DND-41 (cell line): Measurements from ENCODE around the gene MSH3.

Experiments used
- ATAC-seq: fragments of 200-7000 bp; cut with Tn5 transposase; 3 replicates; pipeline ENCODE4 v1.9.1; 2021; ENCODE audit warnings: low read depth; ENCODE audit not compliant: insufficient read depth
- DNase-seq: peaks from one replicate; pipeline ENCODE4 v3.0.0-alpha.2; 2020
- H2AFZ ChIP-seq: 2 replicates; pipeline ENCODE4 v1.6.0; 2012; ENCODE audit warnings: low read depth, low read length
- H3K27ac ChIP-seq: 2 replicates; pipeline ENCODE4 v1.5.1; 2012; ENCODE audit warnings: low read length, inconsistent platforms
- H3K27me3 ChIP-seq: fragments of 200-600 bp; sonication (generic); 2 replicates; pipeline ENCODE4 v1.6.0; 2012; ENCODE audit warnings: low read length, mild to moderate bottlenecking, inconsistent platforms; ENCODE audit not compliant: insufficient read depth, poor library complexity
- H3K36me3 ChIP-seq: 2 replicates; pipeline ENCODE4 v1.5.1; 2012; ENCODE audit warnings: low read length, inconsistent platforms; ENCODE audit not compliant: insufficient read depth
- H3K4me1 ChIP-seq: 2 replicates; pipeline ENCODE4 v1.5.1; 2012; ENCODE audit warnings: mild to moderate bottlenecking, low read length; ENCODE audit not compliant: insufficient read depth
- H3K4me2 ChIP-seq: 2 replicates; pipeline ENCODE4 v1.6.0; 2012; ENCODE audit warnings: mild to moderate bottlenecking, moderate library complexity, low read length, inconsistent platforms; ENCODE audit not compliant: insufficient read depth
- H3K4me3 ChIP-seq, 2 experiments: fragments of 200-600 bp in 1 of 2; shearing (Covaris generic) in 1 of 2; 2 replicates each; pipeline ENCODE4 v1.5.1; 2012 to 2016; ENCODE audit warnings: inconsistent platforms in 2 of 2, low read length in 2 of 2, mild to moderate bottlenecking in 2 of 2, low read depth in 1 of 2, moderate library complexity in 1 of 2
- H3K79me2 ChIP-seq: 2 replicates; pipeline ENCODE4 v1.6.0; 2012; ENCODE audit warnings: low read length, inconsistent platforms; ENCODE audit not compliant: insufficient read depth
- H3K9ac ChIP-seq: 2 replicates; pipeline ENCODE4 v1.6.0; 2012; ENCODE audit warnings: low read depth, mild to moderate bottlenecking, inconsistent platforms, low read length, moderate library complexity
- H3K9me3 ChIP-seq: 2 replicates; pipeline ENCODE4 v1.5.1; 2012; ENCODE audit warnings: low read length, moderate library complexity, mild to moderate bottlenecking, inconsistent platforms; ENCODE audit not compliant: insufficient read depth, severe bottlenecking
- H4K20me1 ChIP-seq: 2 replicates; pipeline ENCODE4 v1.6.0; 2012; ENCODE audit warnings: low read length; ENCODE audit not compliant: insufficient read depth
- CTCF ChIP-seq: IDR thresholded peaks from 2 replicates; pipeline ENCODE4 v1.5.1; 2012; ENCODE audit warnings: borderline replicate concordance, low read length, moderate library complexity, mild to moderate bottlenecking; ENCODE audit not compliant: poor library complexity, severe bottlenecking; ENCODE audit errors: extremely low read depth
- EZH2 ChIP-seq: IDR thresholded peaks from 3 replicates; pipeline ENCODE4 v1.6.1; 2012; ENCODE audit warnings: borderline replicate concordance, low read depth, mild to moderate bottlenecking, moderate library complexity, low read length, inconsistent platforms; ENCODE audit not compliant: severe bottlenecking

MSH3 gene

DNA sequence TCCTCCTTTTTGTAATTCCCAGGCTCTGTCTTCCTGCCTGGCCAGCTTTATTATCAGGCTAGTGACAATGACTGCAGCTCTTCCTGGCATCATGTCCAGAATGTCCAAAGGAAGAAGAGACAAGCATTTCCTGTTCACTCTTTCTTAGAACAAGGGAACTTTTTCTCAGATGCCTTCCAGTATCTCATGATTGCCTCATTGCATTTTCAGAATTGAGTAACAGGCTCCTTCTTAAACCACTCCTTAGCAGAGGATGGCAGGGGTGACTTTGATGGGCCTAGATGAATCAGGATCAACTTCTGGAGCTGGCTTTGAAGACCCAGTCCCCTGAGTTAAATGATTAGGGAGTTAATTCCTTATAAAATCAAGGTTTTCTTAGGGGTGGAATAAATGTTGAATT is 212.8 kb downstream of the MSH3 start:
- no peak for ATAC-seq
- no peak for TF ChIP-seq CTCF
- no peak for TF ChIP-seq EZH2
- H3K4me2 ChIP-seq, result no peak overlapping the region
- no peaks in the 10 kb centered on the region for H3K9me3 ChIP-seq
- H3K27ac ChIP-seq, result no peak overlapping the region
- H3K27me3 ChIP-seq, result no peaks in the 10 kb centered on the region
- peaks cover 28% of the 10 kb centered on the region; the same call in 1 of the 2 replicates for H3K36me3 ChIP-seq
- H3K4me3 ChIP-seq, result no peak overlapping the region
- H4K20me1 ChIP-seq, result no peaks in the 10 kb centered on the region
- no peak overlapping the region for H2AFZ ChIP-seq
- no peaks in the 10 kb centered on the region for H3K4me1 ChIP-seq
- no peak overlapping the region for H3K9ac ChIP-seq
- H3K79me2 ChIP-seq, result no peaks in the 10 kb centered on the region
- no peak for DNase-seq

- Histone ChIP-seq H3K27me3 (no peaks in the 10 kb centered on the region), H3K4me2 (no peak overlapping the region)
These were observed 216.0 kb downstream of the MSH3 start for GRCh38 chr5:80870442-80870841.

GRCh38 chr5:80871541-80871961 is 217.1 kb downstream of the MSH3 start:
- H3K4me1 ChIP-seq, result no peaks in the 10 kb centered on the region
- TF ChIP-seq CTCF (no peak), EZH2 (no peak)
- no peaks in the 10 kb centered on the region for H4K20me1 ChIP-seq
- ATAC-seq (no peak), DNase-seq (no peak)
- no peak overlapping the region for H2AFZ ChIP-seq
- no peak overlapping the region for H3K4me2 ChIP-seq
- no peak overlapping the region for H3K27ac ChIP-seq
- no peaks in the 10 kb centered on the region for H3K9me3 ChIP-seq
- H3K79me2 ChIP-seq, result no peaks in the 10 kb centered on the region
- H3K4me3 ChIP-seq, result no peak overlapping the region
- peaks cover 44% of the 10 kb centered on the region for H3K36me3 ChIP-seq
- no peaks in the 10 kb centered on the region for H3K27me3 ChIP-seq
- no peak overlapping the region for H3K9ac ChIP-seq

More at GRCh38 chr5:80870442-80870841, 216.0 kb downstream of the MSH3 start:
- no peak for TF ChIP-seq CTCF
- no peak for TF ChIP-seq EZH2
- Histone ChIP-seq H4K20me1 (no peaks in the 10 kb centered on the region), H3K36me3 (peaks cover 48% of the 10 kb centered on the region), H3K4me1 (no peaks in the 10 kb centered on the region), H3K4me3 (no peak overlapping the region), H2AFZ (no peak overlapping the region), H3K27ac (no peak overlapping the region), H3K79me2 (no peaks in the 10 kb centered on the region), H3K9me3 (no peaks in the 10 kb centered on the region), H3K9ac (no peak overlapping the region)
- ATAC-seq, result no peak
- no peak for DNase-seq

GRCh38 chr5:80874162-80874561 is 219.7 kb downstream of the MSH3 start:
- no peak overlapping the region for H3K4me3 ChIP-seq
- no peaks in the 10 kb centered on the region for H3K9me3 ChIP-seq
- no peak overlapping the region for H3K4me2 ChIP-seq
- no peaks in the 10 kb centered on the region for H4K20me1 ChIP-seq
- DNase-seq, result no peak
- H3K36me3 ChIP-seq, result peaks cover 49% of the 10 kb centered on the region
- no peak overlapping the region for H3K9ac ChIP-seq
- ATAC-seq, result no peak
- H3K4me1 ChIP-seq, result no peaks in the 10 kb centered on the region
- no peak overlapping the region for H3K27ac ChIP-seq
- no peak overlapping the region for H2AFZ ChIP-seq
- H3K27me3 ChIP-seq, result no peaks in the 10 kb centered on the region
- H3K79me2 ChIP-seq, result no peaks in the 10 kb centered on the region
- TF ChIP-seq CTCF (no peak), EZH2 (no peak)
